Ovary (tissue), 9 donors: ENCODE results near the gene IVD. TPM values are rescaled to one million over a fixed set of nuclear protein-coding genes. Genes with fewer than 3 reads are reported as not detected.

ENCODE experiments used
- DNase-seq, 5 donors: peaks; one replicate each; pipeline ENCODE4 v3.0.0-alpha.2; 2019 to 2020
- H3K27ac ChIP-seq, 2 donors: fragments of 200-600 bp; one replicate each; pipeline versions ENCODE4 v1.5.1 to v1.8.0; 2019 to 2022
- H3K27me3 ChIP-seq: fragments of 200-600 bp; one replicate; pipeline ENCODE4 v1.8.0; 2022
- H3K36me3 ChIP-seq: fragments of 200-600 bp; sonication (generic); one replicate; pipeline ENCODE4 v1.5.1; 2019
- H3K4me1 ChIP-seq: one replicate; pipeline ENCODE4 v1.8.1; 2013; ENCODE audit warnings: mild to moderate bottlenecking, moderate library complexity; ENCODE audit not compliant: insufficient read depth
- H3K4me3 ChIP-seq: fragments of 200-600 bp; sonication (generic); one replicate; pipeline ENCODE4 v1.5.1; 2017
- H3K9me3 ChIP-seq, 2 donors: fragments of 200-600 bp in 1 of 2; sonication (generic) in 1 of 2; one replicate each; pipeline versions ENCODE4 v1.5.1 to v1.8.1; 2013 to 2019; ENCODE audit warnings: mild to moderate bottlenecking in 1 of 2, moderate library complexity in 1 of 2
- CTCF ChIP-seq, 3 donors: fragments of 450-650 bp in 2 of 3; fragments of 200-600 bp in 1 of 3; IDR thresholded peaks; one replicate each; pipeline versions ENCODE4 v1.5.1 to v1.8.0; 2016 to 2022; ENCODE audit warnings: antibody characterized with exemption in 3 of 3, mild to moderate bottlenecking in 1 of 3
- EP300 ChIP-seq: sonication (generic); formaldehyde crosslinking; IDR thresholded peaks from one replicate; pipeline ENCODE4 v1.6.1; 2017; ENCODE audit warnings: antibody characterized with exemption
- POLR2A ChIP-seq: fragments of 450-650 bp; IDR thresholded peaks from one replicate; pipeline ENCODE4 v1.6.1; 2017; ENCODE audit warnings: antibody characterized with exemption, mild to moderate bottlenecking, moderate library complexity
- WGBS, 3 donors: extraction: QIAGEN DNeasy Blood & Tissue Kit in 1 of 3; methylation state at CpG; one replicate each; pipeline versions ENCODE4 v1.1.5 to v1.1.7; 2013 to 2017; 5-methylcytosine and 5-hydroxymethylcytosine counted together
- intact Hi-C, 4 donors: fragments of 100-400 bp; cut with DNase I; formaldehyde crosslinking; loops; one replicate each; pipeline versions ENCODE4 v1.11.0 to v1.15.1; 2022 to 2023
- polyA plus RNA-seq, 2 donors: library from polyadenylated mRNA; stranded (reverse); fragments of 200-250 nt in 1 of 2; fragments of 350-450 nt in 1 of 2; fragmentation: Illumina TruSeq in 1 of 2; extraction: RNeasy Lipid Tissue Mini Kit (QIAGEN cat#74804) in 1 of 2; gene quantifications; one replicate each; pipeline ENCODE4 v1.2.3, GENCODE V29; 2013 to 2014
- total RNA-seq, 7 donors: library from RNA; depleted of rRNA in 2 of 7; stranded (reverse); fragments of >200 nt in 2 of 7; fragmentation: NEBNext Ultra II Directional in 3 of 7; extraction: Animal tissue kit (Norgen Biotek cat#: 25700) in 3 of 7; gene quantifications; one replicate each; pipeline versions ENCODE4 v1.1.0 to v1.2.4, GENCODE V29; 2016 to 2023
- donor health status: DM: no; HTN: no; CAD: no; lungs with moderate emphysema.
- donor health status: DM: no; HTN: no; CAD: no.
- donor health status: Bipolar disorder and iron deficiency.
- donor health status: DM: yes; HTN: yes; CAD: no.
- donor health status: DM: no; HTN: no; CAD: no.
- donor health status: DM: yes; HTN: yes; CAD: no.

The IVD gene
- total and polyA plus RNA-seq, 9 donors: 51.5 to 105 (median 91.7) TPM

GRCh38 chr15:40456738-40457137, 51.1 kb downstream of the IVD start:
- Histone ChIP-seq H3K27me3 (no peaks in the 10 kb centered on the region), H3K27ac (no peak overlapping the region), H3K4me3 (no peak overlapping the region), H3K9me3 (no peaks in the 10 kb centered on the region), H3K36me3 (no peaks in the 10 kb centered on the region), H3K4me1 (peaks cover 11% of the 10 kb centered on the region)
- intact Hi-C loops: no loop called here
- DNase-seq: no peak
- TF ChIP-seq EP300 (no peak), CTCF (IDR thresholded peaks at IDR 0.05) (no peak), POLR2A (no peak)
- 63 to 78% (median 74%) methylated on average over 4 of the region's 4 CpGs for WGBS, 3 donors

GRCh38 chr15:40458495-40459371, 53.1 kb downstream of the IVD start:
- TF ChIP-seq EP300 (no peak), POLR2A (no peak), CTCF (IDR thresholded peaks at IDR 0.05) (no peak)
- no peaks in the 10 kb centered on the region for H3K36me3 ChIP-seq
- 91 to 94% (median 93%) methylated on average over 24 to 37 of the region's 37 CpGs for WGBS, 3 donors
- intact Hi-C loops: no loop called here
- H3K4me1 ChIP-seq: peaks cover 8% of the 10 kb centered on the region
- no peaks in the 10 kb centered on the region for H3K9me3 ChIP-seq
- no peaks in the 10 kb centered on the region for H3K27me3 ChIP-seq
- H3K4me3 ChIP-seq: no peak overlapping the region
- no peak overlapping the region for H3K27ac ChIP-seq
- no peak for DNase-seq

DNA sequence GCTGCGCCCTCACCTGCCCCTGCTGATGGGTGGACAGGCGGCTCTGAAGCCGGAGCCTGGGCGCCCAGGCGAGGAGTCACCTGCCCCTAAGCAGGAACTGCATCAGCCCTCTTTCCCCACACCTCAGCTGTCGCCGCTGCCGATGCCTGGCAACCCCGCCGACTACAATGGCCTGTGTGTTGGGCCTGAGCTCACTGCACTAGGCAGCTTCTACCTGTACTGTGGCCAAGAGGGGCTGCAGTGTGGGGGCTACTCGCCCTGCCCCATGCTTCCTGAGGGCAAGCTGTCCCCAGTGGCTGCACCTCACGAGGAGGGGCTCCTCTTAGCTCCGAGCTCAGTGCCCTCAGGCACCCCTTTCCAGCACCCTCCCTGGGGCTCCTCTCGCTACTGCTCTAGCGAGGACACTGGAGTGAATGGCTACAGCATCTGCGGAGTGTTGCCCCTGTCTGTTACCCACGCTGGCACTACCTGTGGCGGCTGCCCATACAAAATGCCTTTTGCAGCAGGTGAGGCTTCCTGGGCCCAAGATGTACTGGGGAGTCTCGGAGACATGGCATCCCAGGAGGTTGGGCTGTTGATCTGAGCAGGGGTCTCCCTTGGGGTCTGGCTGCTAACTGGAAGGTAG, 53.9 kb downstream of the IVD start:
- DNase-seq: no peak

More for the DNA sequence above, 53.9 kb downstream of the IVD start:
- H3K4me1 ChIP-seq: peaks cover 8% of the 10 kb centered on the region
- intact Hi-C loops: loop anchor here in 1 of 4 donors (10.0 kb wide), 1 partner anchor 55 kb away; no protein-coding TSS in a partner anchor
- H3K9me3 ChIP-seq: no peaks in the 10 kb centered on the region
- no peak overlapping the region for H3K4me3 ChIP-seq
- H3K36me3 ChIP-seq: no peaks in the 10 kb centered on the region
- TF ChIP-seq POLR2A: no peak
- TF ChIP-seq CTCF (IDR thresholded peaks at IDR 0.05): no peak
- TF ChIP-seq EP300: no peak
- 92 to 96% (median 95%) methylated on average over 19 of the region's 19 CpGs for WGBS, 3 donors
- no peak overlapping the region for H3K27ac ChIP-seq
- H3K27me3 ChIP-seq: no peaks in the 10 kb centered on the region
